Activated CD8-positive, alpha-beta memory T cell treated with anti-CD3 and anti-CD28 coated beads, Interleukin-2, amount 10 ng/mL, durations not matched to agents 7 days and 5 days (primary cell): ENCODE data around the gene VCAM1. TPM values are rescaled to one million over a fixed set of nuclear protein-coding genes. Genes with fewer than 3 reads are reported as not detected.
"Not testable (repeated sequence)": the region's sequence is repeated elsewhere in the genome, so short reads cannot be mapped to it uniquely, and the experiment has no call there.

Source experiments
- ATAC-seq: fragments of 150-1000 bp; cut with Tn5 transposase; one replicate; pipeline ENCODE4 v1.10.0; 2021; ENCODE audit warnings: moderate library complexity
- CTCF ChIA-PET: fragments of 350-600 bp; sonication (Branson Sonifier 250); formaldehyde crosslinking; loops from one replicate; lab custom pipeline; 2021; ENCODE audit warnings: antibody characterized with exemption; lab: Charles Lee
- DNase-seq: peaks from one replicate; pipeline ENCODE4 v3.0.0-alpha.2; 2020
- H3K27ac Mint-ChIP-seq: one replicate; pipeline ENCODE4 v1.8.0; 2021; ENCODE audit warnings: mild to moderate bottlenecking, mixed read lengths
- H3K27me3 Mint-ChIP-seq: one replicate; pipeline ENCODE4 v1.8.0; 2021; ENCODE audit warnings: mixed read lengths
- H3K36me3 Mint-ChIP-seq: one replicate; pipeline ENCODE4 v1.8.0; 2021; ENCODE audit warnings: mild to moderate bottlenecking, mixed read lengths
- H3K4me1 Mint-ChIP-seq: one replicate; pipeline ENCODE4 v1.8.0; 2021; ENCODE audit warnings: mixed read lengths
- H3K4me3 Mint-ChIP-seq: one replicate; pipeline ENCODE4 v1.8.0; 2021; ENCODE audit warnings: mild to moderate bottlenecking, moderate library complexity, mixed read lengths
- H3K9me3 Mint-ChIP-seq: one replicate; pipeline ENCODE4 v1.8.0; 2022; ENCODE audit warnings: low read depth, mixed read lengths
- total RNA-seq, 2 experiments: library from RNA; stranded (reverse); gene quantifications; one replicate each; pipeline ENCODE4 v1.2.3, GENCODE V29; 2021

The VCAM1 gene
- total RNA-seq, 2 experiments from 2014 or later: 2.7 to 9.2 TPM

GRCh38 chr1:100769323-100769722 lies 49.8 kb downstream of the VCAM1 start:
- H3K4me3 Mint-ChIP-seq: no peak overlapping the region
- CTCF ChIA-PET: no interaction called here
- DNase-seq (no peak), ATAC-seq (no peak)
- H3K27ac Mint-ChIP-seq: no peak overlapping the region
- H3K9me3 Mint-ChIP-seq: no peaks in the 10 kb centered on the region
- peaks cover 16% of the 10 kb centered on the region for H3K27me3 Mint-ChIP-seq
- peaks cover 7% of the 10 kb centered on the region for H3K4me1 Mint-ChIP-seq
- H3K36me3 Mint-ChIP-seq: no peaks in the 10 kb centered on the region

- H3K27me3 Mint-ChIP-seq: peaks cover 17% of the 10 kb centered on the region
- H3K4me1 Mint-ChIP-seq: peaks cover 11% of the 10 kb centered on the region
- no peak overlapping the region for H3K4me3 Mint-ChIP-seq
- no peaks in the 10 kb centered on the region for H3K36me3 Mint-ChIP-seq
- no peaks in the 10 kb centered on the region for H3K9me3 Mint-ChIP-seq
- CTCF ChIA-PET: no interaction called here
- no peak overlapping the region for H3K27ac Mint-ChIP-seq
- DNase-seq: no peak
- ATAC-seq: no peak
Measured at GRCh38 chr1:100769906-100770646, 50.5 kb downstream of the VCAM1 start.

- Mint-ChIP-seq H3K36me3 (no peaks in the 10 kb centered on the region), H3K4me1 (peaks cover 11% of the 10 kb centered on the region), H3K4me3 (no peak overlapping the region), H3K27ac (no peak overlapping the region), H3K9me3 (no peaks in the 10 kb centered on the region), H3K27me3 (peaks cover 14% of the 10 kb centered on the region)
- CTCF ChIA-PET: no interaction called here
- no peak for DNase-seq
- no peak for ATAC-seq
Measured at GRCh38 chr1:100773444-100773843, 53.9 kb downstream of the VCAM1 start.

DNA sequence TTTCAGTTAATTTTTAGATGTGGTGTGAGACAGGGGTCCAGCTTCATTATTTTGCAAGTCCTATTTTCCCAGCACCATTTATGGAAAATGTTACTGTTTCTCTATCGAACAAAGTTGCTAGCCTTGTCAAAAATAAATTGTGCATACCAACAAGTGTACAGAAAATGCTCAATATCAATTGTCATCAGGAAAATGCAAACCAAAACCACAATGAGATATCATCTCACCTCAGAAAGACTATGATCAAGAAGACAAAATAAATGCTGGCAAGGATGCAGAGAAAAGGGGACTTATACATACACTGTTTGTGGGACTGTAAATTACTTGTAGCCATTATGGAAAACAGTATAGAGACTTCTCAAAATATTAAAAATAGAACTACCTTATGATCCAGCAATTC lies 54.8 kb downstream of the VCAM1 start:
- no peak for ATAC-seq
- DNase-seq: no peak
- CTCF ChIA-PET: no interaction called here
- peaks cover 11% of the 10 kb centered on the region for H3K4me1 Mint-ChIP-seq
- no peaks in the 10 kb centered on the region for H3K36me3 Mint-ChIP-seq
- no peaks in the 10 kb centered on the region for H3K9me3 Mint-ChIP-seq
- no peak overlapping the region for H3K27ac Mint-ChIP-seq
- no peak overlapping the region for H3K4me3 Mint-ChIP-seq
- H3K27me3 Mint-ChIP-seq: peaks cover 11% of the 10 kb centered on the region

GRCh38 chr1:100775483-100775882 lies 55.9 kb downstream of the VCAM1 start:
- DNase-seq (no peak), ATAC-seq (no peak)
- CTCF ChIA-PET: no interaction called here
- no peaks in the 10 kb centered on the region for H3K36me3 Mint-ChIP-seq
- H3K27me3 Mint-ChIP-seq: peaks cover 11% of the 10 kb centered on the region
- H3K9me3 Mint-ChIP-seq: no peaks in the 10 kb centered on the region
- H3K27ac Mint-ChIP-seq: no peak overlapping the region
- H3K4me1 Mint-ChIP-seq: peaks cover 6% of the 10 kb centered on the region
- no peak overlapping the region for H3K4me3 Mint-ChIP-seq

DNA sequence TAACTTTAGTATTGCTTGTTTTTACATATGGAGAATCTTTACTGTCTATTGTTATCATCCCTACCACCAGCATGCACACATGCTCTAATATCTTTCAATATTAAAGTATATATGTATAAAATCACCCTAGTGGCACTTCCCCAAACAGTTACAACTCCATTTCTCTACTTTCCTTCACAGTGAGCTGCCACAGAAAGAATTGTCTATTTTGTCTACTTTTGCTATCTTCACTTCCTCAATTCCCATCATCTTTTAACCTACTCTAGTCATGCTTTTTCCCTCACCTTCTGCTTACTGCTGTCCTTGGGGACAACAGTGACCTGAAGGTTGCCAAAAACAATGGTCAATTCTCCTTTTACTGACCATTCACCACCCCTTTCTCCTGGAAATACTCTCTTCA lies 59.2 kb downstream of the VCAM1 start:
- H3K27ac Mint-ChIP-seq: no peak overlapping the region
- CTCF ChIA-PET: no interaction called here
- DNase-seq (no peak), ATAC-seq (no peak)
- no peak overlapping the region for H3K4me3 Mint-ChIP-seq
- peaks cover 6% of the 10 kb centered on the region for H3K4me1 Mint-ChIP-seq
- H3K9me3 Mint-ChIP-seq: peaks cover 10% of the 10 kb centered on the region
- peaks cover 2% of the 10 kb centered on the region for H3K27me3 Mint-ChIP-seq
- peaks cover 3% of the 10 kb centered on the region for H3K36me3 Mint-ChIP-seq

- H3K36me3 Mint-ChIP-seq: peaks cover 3% of the 10 kb centered on the region
- peaks cover 10% of the 10 kb centered on the region for H3K9me3 Mint-ChIP-seq
- H3K4me1 Mint-ChIP-seq: peaks cover 2% of the 10 kb centered on the region
- ATAC-seq: no peak
- H3K27ac Mint-ChIP-seq: no peak overlapping the region
- CTCF ChIA-PET: no interaction called here
- no peak overlapping the region for H3K4me3 Mint-ChIP-seq
- peaks cover 5% of the 10 kb centered on the region for H3K27me3 Mint-ChIP-seq
- DNase-seq: no peak
Measured at GRCh38 chr1:100780814-100781213, 61.3 kb downstream of the VCAM1 start.

- H3K4me1 Mint-ChIP-seq, H3K27me3 Mint-ChIP-seq, CTCF ChIA-PET, H3K36me3 Mint-ChIP-seq, DNase-seq, H3K9me3 Mint-ChIP-seq, H3K4me3 Mint-ChIP-seq, H3K27ac Mint-ChIP-seq, ATAC-seq: not testable (repeated sequence)
Measured at GRCh38 chr1:100781728-100782127, 62.2 kb downstream of the VCAM1 start.

GRCh38 chr1:100782473-100783039 lies 63.0 kb downstream of the VCAM1 start:
- H3K27me3 Mint-ChIP-seq: peaks cover 10% of the 10 kb centered on the region
- H3K4me1 Mint-ChIP-seq: peaks cover 2% of the 10 kb centered on the region
- DNase-seq: no peak
- H3K4me3 Mint-ChIP-seq: no peak overlapping the region
- ATAC-seq: no peak
- H3K27ac Mint-ChIP-seq: no peak overlapping the region
- CTCF ChIA-PET: no interaction called here
- peaks cover 10% of the 10 kb centered on the region for H3K9me3 Mint-ChIP-seq
- peaks cover 3% of the 10 kb centered on the region for H3K36me3 Mint-ChIP-seq

DNA sequence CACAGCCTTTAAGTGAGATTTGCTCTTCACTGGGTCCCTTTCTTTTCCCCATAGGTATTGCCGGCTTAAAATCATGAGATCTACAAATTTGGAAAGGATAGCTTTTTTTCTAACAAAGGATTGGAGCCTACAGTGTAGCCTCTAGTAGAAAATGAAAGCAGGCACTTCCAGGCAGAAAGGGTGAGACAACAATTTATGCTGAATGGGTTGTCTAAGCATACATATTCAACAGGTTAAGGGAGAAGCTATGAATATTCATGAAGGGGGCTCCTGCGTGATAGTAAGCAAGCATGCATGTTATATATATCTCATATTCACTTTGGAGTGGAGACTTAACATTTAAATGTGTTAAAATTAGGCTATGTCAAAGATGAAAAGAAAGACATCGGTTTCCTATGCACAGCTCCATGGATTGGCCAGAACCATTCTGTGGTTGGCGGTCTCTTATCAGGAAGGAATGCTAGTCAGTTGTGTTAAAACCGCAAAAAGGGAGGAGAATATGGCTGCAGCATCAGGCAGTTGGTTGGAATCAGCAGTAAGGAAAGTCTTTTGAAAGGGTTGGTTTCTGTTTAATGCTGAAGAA lies 66.0 kb downstream of the VCAM1 start:
- CTCF ChIA-PET: no interaction called here

GRCh38 chr1:100786870-100787269 lies 67.3 kb downstream of the VCAM1 start:
- CTCF ChIA-PET: no interaction called here
- H3K4me1 Mint-ChIP-seq: peaks cover 2% of the 10 kb centered on the region
- ATAC-seq (no peak), DNase-seq (no peak)
- H3K9me3 Mint-ChIP-seq: peaks cover 3% of the 10 kb centered on the region
- H3K4me3 Mint-ChIP-seq: no peak overlapping the region
- peaks cover 25% of the 10 kb centered on the region for H3K27me3 Mint-ChIP-seq
- no peak overlapping the region for H3K27ac Mint-ChIP-seq
- peaks cover 3% of the 10 kb centered on the region for H3K36me3 Mint-ChIP-seq

More for the DNA sequence above, 66.0 kb downstream of the VCAM1 start:
- H3K4me1 Mint-ChIP-seq: peaks cover 2% of the 10 kb centered on the region
- peaks cover 3% of the 10 kb centered on the region for H3K36me3 Mint-ChIP-seq
- H3K27ac Mint-ChIP-seq: no peak overlapping the region
- no peak overlapping the region for H3K4me3 Mint-ChIP-seq
- peaks cover 10% of the 10 kb centered on the region for H3K9me3 Mint-ChIP-seq
- ATAC-seq (no peak), DNase-seq (no peak)
- peaks cover 25% of the 10 kb centered on the region for H3K27me3 Mint-ChIP-seq
